ENCODE results near the gene VPS36.
"Not testable (repeated sequence)": the region's sequence is repeated elsewhere in the genome, so short reads cannot be mapped to it uniquely, and the experiment has no call there.

Gene VPS36

GRCh38 chr13:52378312-52378711, 72.1 kb downstream of the VPS36 start:
- no peak for DNase-seq (ENCODE audit: low read depth in 2 of 2, low spot score in 1 of 2)

- DNase-seq (ENCODE audit: low read depth in 2 of 2, low spot score in 1 of 2), result no peak
These were observed 72.5 kb downstream of the VPS36 start for GRCh38 chr13:52377898-52378297.

GRCh38 chr13:52374873-52375411, 75.5 kb downstream of the VPS36 start:
- no peak for DNase-seq (ENCODE audit: low read depth in 2 of 2, low spot score in 1 of 2)

GRCh38 chr13:52374389-52374788, 76.0 kb downstream of the VPS36 start:
- no peak for DNase-seq (ENCODE audit: low read depth in 2 of 2, low spot score in 1 of 2)

- not testable (repeated sequence) for DNase-seq (ENCODE audit: low read depth in 2 of 2, low spot score in 1 of 2)
These were observed 77.2 kb downstream of the VPS36 start for GRCh38 chr13:52373277-52373676.

- no peak for DNase-seq (ENCODE audit: low read depth in 2 of 2, low spot score in 1 of 2)
These were observed 78.6 kb downstream of the VPS36 start for GRCh38 chr13:52371736-52372247.

GRCh38 chr13:52366291-52366690, 84.1 kb downstream of the VPS36 start:
- DNase-seq (ENCODE audit: low read depth in 2 of 2, low spot score in 1 of 2), result no peak
